ENCODE measurements around the gene GLRX5.

Gene GLRX5

GRCh38 chr14:95531969-95532368, 2.9 kb upstream of the GLRX5 start:
- Histone ChIP-seq H2BK120ac (ENCODE audit: insufficient read depth, low read length, poor library complexity) (no peak overlapping the region), H4K12ac (ENCODE audit: low read depth, low read length) (no peak overlapping the region), H4K91ac (ENCODE audit: low read depth, low read length) (no peak overlapping the region), H2AFZ (ENCODE audit: insufficient read depth, low read length, poor library complexity) (no peak overlapping the region), H2BK12ac (ENCODE audit: low read length) (no peak overlapping the region), H2BK5ac (ENCODE audit: low read depth, low read length, poor library complexity) (no peak overlapping the region), H3K27me3 (ENCODE audit: insufficient read depth, low read length) (no peaks in the 10 kb centered on the region), H4K8ac (ENCODE audit: low read depth, low read length) (no peak overlapping the region), H3K4ac (ENCODE audit: low read depth, low read length) (no peak overlapping the region), H2AK5ac (ENCODE audit: low read length) (no peak overlapping the region), H3K79me2 (ENCODE audit: control insufficient read depth, insufficient read depth, low read length, poor library complexity) (peaks cover 14% of the 10 kb centered on the region), H3K23ac (ENCODE audit: low read length) (no peak overlapping the region), H3K36me3 (ENCODE audit: control insufficient read depth in 1 of 2, insufficient read depth in 2 of 2, low read length in 2 of 2) (no peaks in the 10 kb centered on the region), H3K79me1 (ENCODE audit: low read length) (peaks cover 3% of the 10 kb centered on the region), H3K9ac (ENCODE audit: low read length) (no peak overlapping the region), H3K18ac (ENCODE audit: low read length) (no peak overlapping the region), H3K4me3 (ENCODE audit: low read depth, low read length) (no peak overlapping the region), H3K27ac (ENCODE audit: low read depth, low read length) (no peak overlapping the region), H3K9me3 (ENCODE audit: insufficient read depth, low read depth, low read length) (no peaks in the 10 kb centered on the region), H3K14ac (ENCODE audit: low read length) (no peak overlapping the region), H3K4me1 (ENCODE audit: control insufficient read depth in 1 of 2, insufficient read depth in 2 of 2, low read length in 2 of 2) (peaks cover 16 to 17% of the 10 kb centered on the region in 2 experiments), H3K4me2 (ENCODE audit: low read length) (no peak overlapping the region)
- DNase-seq = no peak
- no CpG with 5 or more reads among the region's 3 CpGs for WGBS (ENCODE audit: extremely low coverage, insufficient coverage, insufficient read length)

GRCh38 chr14:95533391-95533821, 1.4 kb upstream of the GLRX5 start:
- no peaks in the 10 kb centered on the region for H3K36me3 ChIP-seq (ENCODE audit: control insufficient read depth in 1 of 2, insufficient read depth in 2 of 2, low read length in 2 of 2)
- no CpG with 5 or more reads among the region's 10 CpGs for WGBS (ENCODE audit: extremely low coverage, insufficient coverage, insufficient read length)
- peaks cover 14% of the 10 kb centered on the region for H3K79me2 ChIP-seq (ENCODE audit: control insufficient read depth, insufficient read depth, low read length, poor library complexity)
- peaks cover 16 to 17% of the 10 kb centered on the region in 2 experiments for H3K4me1 ChIP-seq (ENCODE audit: control insufficient read depth in 1 of 2, insufficient read depth in 2 of 2, low read length in 2 of 2)
- no peak overlapping the region for H4K12ac ChIP-seq (ENCODE audit: low read depth, low read length)
- no peak overlapping the region for H2BK12ac ChIP-seq (ENCODE audit: low read length)
- H4K8ac ChIP-seq (ENCODE audit: low read depth, low read length) = peak overlapping the region; percentile 24
- H3K23ac ChIP-seq (ENCODE audit: low read length) = no peak overlapping the region
- H3K27ac ChIP-seq (ENCODE audit: low read depth, low read length) = no peak overlapping the region
- no peaks in the 10 kb centered on the region for H3K9me3 ChIP-seq (ENCODE audit: insufficient read depth, low read depth, low read length)
- H2BK5ac ChIP-seq (ENCODE audit: low read depth, low read length, poor library complexity) = no peak overlapping the region
- no peak overlapping the region for H4K91ac ChIP-seq (ENCODE audit: low read depth, low read length)
- peaks cover 3% of the 10 kb centered on the region for H3K79me1 ChIP-seq (ENCODE audit: low read length)
- H3K4me3 ChIP-seq (ENCODE audit: low read depth, low read length) = peak overlapping the region; percentile 64
- H3K18ac ChIP-seq (ENCODE audit: low read length) = no peak overlapping the region
- H2BK120ac ChIP-seq (ENCODE audit: insufficient read depth, low read length, poor library complexity) = no peak overlapping the region
- H2AK5ac ChIP-seq (ENCODE audit: low read length) = no peak overlapping the region
- H3K4ac ChIP-seq (ENCODE audit: low read depth, low read length) = peak overlapping the region; percentile 77
- peak overlapping the region; percentile 49 for H3K9ac ChIP-seq (ENCODE audit: low read length)
- H2AFZ ChIP-seq (ENCODE audit: insufficient read depth, low read length, poor library complexity) = no peak overlapping the region
- peak overlapping the region; percentile 67 for H3K4me2 ChIP-seq (ENCODE audit: low read length)
- H3K14ac ChIP-seq (ENCODE audit: low read length) = no peak overlapping the region
- no peaks in the 10 kb centered on the region for H3K27me3 ChIP-seq (ENCODE audit: insufficient read depth, low read length)
- DNase-seq = peak; percentile 30 to 61

- Histone ChIP-seq H3K14ac (ENCODE audit: low read length) (peak overlapping the region; percentile 31), H3K4ac (ENCODE audit: low read depth, low read length) (peak overlapping the region; percentile 77), H3K4me3 (ENCODE audit: low read depth, low read length) (peak overlapping the region; percentile 64), H3K23ac (ENCODE audit: low read length) (no peak overlapping the region), H4K12ac (ENCODE audit: low read depth, low read length) (peak overlapping the region; percentile 11), H3K18ac (ENCODE audit: low read length) (no peak overlapping the region), H2AK5ac (ENCODE audit: low read length) (peak overlapping the region; percentile 8), H3K27me3 (ENCODE audit: insufficient read depth, low read length) (no peaks in the 10 kb centered on the region), H3K79me2 (ENCODE audit: control insufficient read depth, insufficient read depth, low read length, poor library complexity) (peaks cover 15% of the 10 kb centered on the region), H3K4me2 (ENCODE audit: low read length) (peak overlapping the region; percentile 67), H2BK120ac (ENCODE audit: insufficient read depth, low read length, poor library complexity) (no peak overlapping the region), H3K9me3 (ENCODE audit: insufficient read depth, low read depth, low read length) (no peaks in the 10 kb centered on the region), H3K9ac (ENCODE audit: low read length) (peak overlapping the region; percentile 49), H3K36me3 (ENCODE audit: control insufficient read depth in 1 of 2, insufficient read depth in 2 of 2, low read length in 2 of 2) (no peaks in the 10 kb centered on the region), H4K8ac (ENCODE audit: low read depth, low read length) (peak overlapping the region; percentile 24), H3K79me1 (ENCODE audit: low read length) (peaks cover 3% of the 10 kb centered on the region), H4K91ac (ENCODE audit: low read depth, low read length) (peak overlapping the region; percentile 36), H2BK5ac (ENCODE audit: low read depth, low read length, poor library complexity) (no peak overlapping the region), H2AFZ (ENCODE audit: insufficient read depth, low read length, poor library complexity) (no peak overlapping the region), H3K27ac (ENCODE audit: low read depth, low read length) (no peak overlapping the region), H3K4me1 (ENCODE audit: control insufficient read depth in 1 of 2, insufficient read depth in 2 of 2, low read length in 2 of 2) (peaks cover 16 to 17% of the 10 kb centered on the region in 2 experiments), H2BK12ac (ENCODE audit: low read length) (no peak overlapping the region)
- peak in 1 of 2 donors; percentile 41 for DNase-seq
- WGBS (ENCODE audit: extremely low coverage, insufficient coverage, insufficient read length) = no CpG with 5 or more reads among the region's 18 CpGs
These were observed 1.0 kb upstream of the GLRX5 start for GRCh38 chr14:95533822-95534221.

GRCh38 chr14:95535226-95536021, 574 bp downstream of the GLRX5 start:
- Histone ChIP-seq H2BK12ac (ENCODE audit: low read length) (no peak overlapping the region), H4K12ac (ENCODE audit: low read depth, low read length) (peak overlapping the region; percentile 28), H4K8ac (ENCODE audit: low read depth, low read length) (peak overlapping the region; percentile 72), H2BK120ac (ENCODE audit: insufficient read depth, low read length, poor library complexity) (no peak overlapping the region), H3K4me3 (ENCODE audit: low read depth, low read length) (peak overlapping the region; percentile 98), H3K18ac (ENCODE audit: low read length) (peak overlapping the region; percentile 4), H3K9ac (ENCODE audit: low read length) (peak overlapping the region; percentile 96), H3K4me1 (ENCODE audit: control insufficient read depth in 1 of 2, insufficient read depth in 2 of 2, low read length in 2 of 2) (peaks cover 16 to 17% of the 10 kb centered on the region in 2 experiments), H3K14ac (ENCODE audit: low read length) (peak overlapping the region; percentile 46), H2AK5ac (ENCODE audit: low read length) (peak overlapping the region; percentile 43), H3K23ac (ENCODE audit: low read length) (no peak overlapping the region), H3K79me1 (ENCODE audit: low read length) (peaks cover 3% of the 10 kb centered on the region), H3K27me3 (ENCODE audit: insufficient read depth, low read length) (no peaks in the 10 kb centered on the region), H3K79me2 (ENCODE audit: control insufficient read depth, insufficient read depth, low read length, poor library complexity) (peaks cover 16% of the 10 kb centered on the region), H3K4ac (ENCODE audit: low read depth, low read length) (peak overlapping the region; percentile 73), H3K4me2 (ENCODE audit: low read length) (peak overlapping the region; percentile 84), H2AFZ (ENCODE audit: insufficient read depth, low read length, poor library complexity) (peak overlapping the region; percentile 42), H2BK5ac (ENCODE audit: low read depth, low read length, poor library complexity) (no peak overlapping the region), H4K91ac (ENCODE audit: low read depth, low read length) (peak overlapping the region; percentile 17), H3K9me3 (ENCODE audit: insufficient read depth, low read depth, low read length) (no peaks in the 10 kb centered on the region), H3K36me3 (ENCODE audit: control insufficient read depth in 1 of 2, insufficient read depth in 2 of 2, low read length in 2 of 2) (no peaks in the 10 kb centered on the region), H3K27ac (ENCODE audit: low read depth, low read length) (peak overlapping the region; percentile 22)
- WGBS (ENCODE audit: extremely low coverage, insufficient coverage, insufficient read length) = no CpG with 5 or more reads among the region's 52 CpGs
- DNase-seq = no peak
